IMR-90 (cell line): ENCODE data around the gene BCAS4. TPM values are rescaled to one million over a fixed set of nuclear protein-coding genes. Genes with fewer than 3 reads are reported as not detected.

ENCODE experiments used
- ATAC-seq: fragments of 200-7000 bp; cut with Tn5 transposase; 2 replicates; pipeline ENCODE4 v1.9.1; 2020; ENCODE audit warnings: low read depth, mild to moderate bottlenecking, moderate library complexity
- BruUV-seq: library from RNA; stranded (reverse); fragments of 400-500 nt; replicated peaks from 2 replicates; lab custom pipeline; 2021; lab: Mats Ljungman, UMichigan
- CTCF ChIA-PET: fragments of 300-600 bp; formaldehyde crosslinking; extraction: SDS; loops from one replicate; lab custom pipeline; 2021; ENCODE audit warnings: antibody characterized with exemption; lab: Yijun Ruan, JAX
- POLR2A ChIA-PET: fragments of 300-600 bp; sonication (Branson Sonifier 250); formaldehyde crosslinking; loops from one replicate; lab custom pipeline; 2022; ENCODE audit warnings: antibody characterized with exemption; ENCODE audit not compliant: unreplicated experiment; lab: Charles Lee
- DNase-seq: peaks from one replicate; pipeline ENCODE4 v3.0.0; 2013
- H2AFZ ChIP-seq: replicated peaks from 2 replicates; pipeline ENCODE3; 2013; ENCODE audit warnings: low read length, mild to moderate bottlenecking; ENCODE audit not compliant: poor library complexity
- H2AK5ac ChIP-seq: 2 replicates; pipeline ENCODE4 v1.6.1; 2013; ENCODE audit warnings: low read depth, low read length, inconsistent platforms
- H2AK9ac ChIP-seq: replicated peaks from 2 replicates; pipeline ENCODE3; 2013; ENCODE audit warnings: mild to moderate bottlenecking, low read depth, low read length, moderate library complexity; ENCODE audit not compliant: poor library complexity
- H2BK120ac ChIP-seq: 2 replicates; pipeline ENCODE4 v1.6.1; 2013; ENCODE audit warnings: low read depth, low read length, inconsistent platforms
- H2BK15ac ChIP-seq: 3 replicates; pipeline ENCODE4 v1.6.1; 2013; ENCODE audit warnings: low read depth, low read length, inconsistent platforms
- H2BK20ac ChIP-seq: 2 replicates; pipeline ENCODE4 v1.6.1; 2013; ENCODE audit warnings: low read depth, mild to moderate bottlenecking, inconsistent platforms, low read length, moderate library complexity
- H2BK5ac ChIP-seq: 2 replicates; pipeline ENCODE4 v1.6.1; 2013; ENCODE audit warnings: mild to moderate bottlenecking, low read depth, low read length, inconsistent platforms; ENCODE audit not compliant: poor library complexity, severe bottlenecking
- H3K14ac ChIP-seq: replicated peaks from 2 replicates; pipeline ENCODE4 v1.6.1; 2013; ENCODE audit warnings: low read depth, low read length, inconsistent platforms
- H3K18ac ChIP-seq: 2 replicates; pipeline ENCODE4 v1.6.1; 2013; ENCODE audit warnings: low read depth, low read length, control low read depth
- H3K23ac ChIP-seq: 2 replicates; pipeline ENCODE4 v1.6.1; 2013; ENCODE audit warnings: low read depth, low read length, inconsistent platforms
- H3K27ac ChIP-seq: 2 replicates; pipeline ENCODE4 v1.5.1; 2013; ENCODE audit warnings: mild to moderate bottlenecking, control low read depth, low read length; ENCODE audit not compliant: insufficient read depth
- H3K27me3 ChIP-seq: 2 replicates; pipeline ENCODE4 v1.6.1; 2013; ENCODE audit warnings: low read length; ENCODE audit not compliant: control insufficient read depth, insufficient read depth
- H3K36me3 ChIP-seq: 2 replicates; pipeline ENCODE4 v1.6.1; 2013; ENCODE audit warnings: low read length, mixed read lengths; ENCODE audit not compliant: control insufficient read depth, insufficient read depth
- H3K4ac ChIP-seq: 2 replicates; pipeline ENCODE4 v1.6.1; 2013; ENCODE audit warnings: low read depth, low read length, inconsistent platforms
- H3K4me1 ChIP-seq: 2 replicates; pipeline ENCODE4 v1.6.1; 2013; ENCODE audit warnings: low read length, mixed read lengths; ENCODE audit not compliant: control insufficient read depth, insufficient read depth
- H3K4me2 ChIP-seq: 2 replicates; pipeline ENCODE4 v1.6.1; 2013; ENCODE audit warnings: low read depth, mild to moderate bottlenecking, control low read depth, low read length, moderate library complexity
- H3K4me3 ChIP-seq: 2 replicates; pipeline ENCODE4 v1.5.1; 2013; ENCODE audit warnings: low read depth, mild to moderate bottlenecking, control low read depth, low read length, moderate library complexity; ENCODE audit not compliant: insufficient read depth
- H3K56ac ChIP-seq: 2 replicates; pipeline ENCODE4 v1.6.1; 2013; ENCODE audit warnings: low read length, inconsistent platforms; ENCODE audit not compliant: insufficient read depth; ENCODE audit errors: extremely low read depth
- H3K79me1 ChIP-seq, 2 experiments: 2 replicates each; pipeline ENCODE4 v1.6.1; 2013; ENCODE audit warnings: low read length in 2 of 2, inconsistent platforms in 1 of 2, low read depth in 1 of 2
- H3K9ac ChIP-seq: 2 replicates; pipeline ENCODE4 v1.6.1; 2013; ENCODE audit warnings: low read depth, low read length, control low read depth
- H3K9me1 ChIP-seq: 2 replicates; pipeline ENCODE4 v1.6.1; 2013; ENCODE audit warnings: low read length, inconsistent platforms; ENCODE audit not compliant: insufficient read depth
- H3K9me3 ChIP-seq: 2 replicates; pipeline ENCODE4 v1.6.1; 2013; ENCODE audit warnings: low read length; ENCODE audit not compliant: control insufficient read depth, insufficient read depth
- H4K20me1 ChIP-seq: 2 replicates; pipeline ENCODE4 v1.6.1; 2013; ENCODE audit warnings: low read length, inconsistent platforms; ENCODE audit not compliant: insufficient read depth
- H4K5ac ChIP-seq: 2 replicates; pipeline ENCODE4 v1.6.1; 2013; ENCODE audit warnings: mild to moderate bottlenecking, low read depth, low read length, control low read depth
- H4K8ac ChIP-seq, 2 experiments: 2 replicates each; pipeline ENCODE4 v1.6.1; 2013; ENCODE audit warnings: low read depth in 2 of 2, low read length in 2 of 2, control low read depth in 1 of 2, inconsistent platforms in 1 of 2
- H4K91ac ChIP-seq: 2 replicates; pipeline ENCODE4 v1.6.1; 2013; ENCODE audit warnings: low read depth, low read length, inconsistent platforms; ENCODE audit not compliant: insufficient read depth
- BHLHE40 ChIP-seq: fragments of 150-350 bp; IDR thresholded peaks from 2 replicates; pipeline ENCODE4 v1.6.1; 2016; ENCODE audit warnings: mild to moderate bottlenecking, low read depth, low read length
- CHD1 ChIP-seq: IDR thresholded peaks from 2 replicates; pipeline ENCODE4 v1.6.1; 2012; ENCODE audit warnings: low read depth, low read length, improper control_type of control experiment
- CTCF ChIP-seq: conservative IDR thresholded peaks from 2 replicates; pipeline ENCODE4 v1.5.1; 2012; ENCODE audit warnings: mild to moderate bottlenecking, low read depth, low read length, improper control_type of control experiment
- ELK1 ChIP-seq: fragments of 150-350 bp; IDR thresholded peaks from 2 replicates; pipeline ENCODE4 v1.6.1; 2016; ENCODE audit warnings: low read depth, mild to moderate bottlenecking, low read length, moderate library complexity, borderline replicate concordance
- MAFK ChIP-seq: IDR thresholded peaks from 2 replicates; pipeline ENCODE4 v1.6.1; 2012; ENCODE audit warnings: low read depth, low read length, improper control_type of control experiment
- MXI1 ChIP-seq: IDR thresholded peaks from 2 replicates; pipeline ENCODE4 v1.6.1; 2012; ENCODE audit warnings: low read depth, mild to moderate bottlenecking, low read length, moderate library complexity, borderline replicate concordance
- NFE2L2 ChIP-seq: fragments of 150-350 bp; IDR thresholded peaks from 2 replicates; pipeline ENCODE4 v1.6.1; 2016; ENCODE audit warnings: low read depth, mild to moderate bottlenecking, low read length
- POLR2A ChIP-seq: IDR thresholded peaks from 2 replicates; pipeline ENCODE4 v1.6.1; 2012; ENCODE audit warnings: mild to moderate bottlenecking, low read depth, low read length
- RAD21 ChIP-seq: IDR thresholded peaks from 2 replicates; pipeline ENCODE4 v1.6.1; 2012; ENCODE audit warnings: low read length, improper control_type of control experiment
- RCOR1 ChIP-seq: IDR thresholded peaks from 2 replicates; pipeline ENCODE4 v1.6.1; 2012; ENCODE audit warnings: mild to moderate bottlenecking, low read length, improper control_type of control experiment; ENCODE audit not compliant: insufficient replicate concordance
- SMC3 ChIP-seq: fragments of 150-350 bp; IDR thresholded peaks from 2 replicates; pipeline ENCODE4 v1.6.1; 2016; ENCODE audit warnings: low read depth, mild to moderate bottlenecking, antibody characterized with exemption, low read length, moderate library complexity
- USF2 ChIP-seq: fragments of 150-350 bp; IDR thresholded peaks from 2 replicates; pipeline ENCODE4 v1.6.1; 2017; ENCODE audit warnings: mild to moderate bottlenecking, antibody characterized with exemption, low read length, low read depth
- WGBS, 2 experiments: methylation state at CpG; one replicate each; pipeline versions ENCODE4 v1.1.5 to v1.1.7; 2013; ENCODE audit warnings: missing lambda C conversion rate in 2 of 2; ENCODE audit not compliant: insufficient read length in 1 of 2; ENCODE audit errors: extremely low coverage in 2 of 2; 5-methylcytosine and 5-hydroxymethylcytosine counted together
- dilution Hi-C: fragments of 300-500 bp; cut with HindIII; formaldehyde crosslinking; loops from one replicate; pipeline ENCODE4 v1.14.3; 2018; ENCODE audit warnings: low sequenced_read_pairs; ENCODE audit not compliant: unreplicated experiment
- in situ Hi-C: fragments of 300-500 bp; cut with MboI; formaldehyde crosslinking; loops from 3 replicates; pipeline ENCODE4 v1.14.3; 2019; ENCODE audit warnings: low sequenced_read_pairs, inconsistent platforms, mixed read lengths
- intact Hi-C: fragments of 100-400 bp; cut with micrococcal nuclease; formaldehyde crosslinking; loops from 2 replicates; pipeline ENCODE4 v1.10.0; 2022
- polyA plus RNA-seq, 3 experiments: library from polyadenylated mRNA; depleted of rRNA; stranded (reverse); fragments of >200 nt; gene quantifications; 2 replicates each; pipeline ENCODE4 v1.2.3, GENCODE V29; 2012; ENCODE audit warnings: low replicate concordance in 1 of 3
- total RNA-seq: library from RNA; depleted of rRNA; stranded (reverse); fragments of >200 nt; gene quantifications from 2 replicates; pipeline ENCODE4 v1.2.3, GENCODE V29; 2012

Gene BCAS4
- total and polyA plus RNA-seq, 2 of the 4 experiments (the other 2 are of a cell fraction): 42.7 to 47.5 TPM

- Histone ChIP-seq H4K20me1 (no peaks in the 10 kb centered on the region), H3K27ac (no peak overlapping the region), H2AFZ (peak overlapping the region; percentile 23), H3K9me3 (no peaks in the 10 kb centered on the region), H4K5ac (no peak overlapping the region), H2BK15ac (no peak overlapping the region), H3K14ac (no peak overlapping the region), H3K4ac (no peak overlapping the region), H4K91ac (no peak overlapping the region), H2AK9ac (no peak overlapping the region), H3K9me1 (no peaks in the 10 kb centered on the region; the same call in 1 of the 2 replicates), H2AK5ac (no peak overlapping the region), H2BK5ac (no peak overlapping the region), H3K18ac (no peak overlapping the region), H3K79me1 (no peaks in the 10 kb centered on the region), H3K4me3 (no peak overlapping the region), H3K4me2 (no peak overlapping the region), H3K36me3 (no peaks in the 10 kb centered on the region), H3K4me1 (peaks cover 6% of the 10 kb centered on the region), H2BK20ac (no peak overlapping the region), H3K56ac (no peak overlapping the region; the same call in 1 of the 2 replicates), H3K23ac (no peak overlapping the region), H4K8ac (no peak overlapping the region), H3K27me3 (peaks cover 4% of the 10 kb centered on the region; the same call in 1 of the 2 replicates), H2BK120ac (no peak overlapping the region), H3K9ac (no peak overlapping the region)
- dilution Hi-C loops (no loop called here), intact Hi-C loops (no loop called here), in situ Hi-C loops (loop anchor here (10.0 kb wide), 1 partner anchor 599 kb away; no protein-coding TSS in a partner anchor)
- CTCF ChIA-PET: interaction anchor here (0.6 kb wide), 1 partner anchor 9 kb away, joined by 3 read pairs; no protein-coding TSS in a partner anchor
- no TSS peak for BruUV-seq
- TF ChIP-seq SMC3: no peak
- no peak for TF ChIP-seq ELK1
- no peak for TF ChIP-seq NFE2L2
- no peak for TF ChIP-seq RAD21
- no peak for TF ChIP-seq POLR2A
- TF ChIP-seq CHD1: no peak
- TF ChIP-seq MAFK: no peak
- TF ChIP-seq CTCF: no peak
- no peak for TF ChIP-seq USF2
- no peak for TF ChIP-seq RCOR1
- TF ChIP-seq MXI1: no peak
- TF ChIP-seq BHLHE40: no peak
- POLR2A ChIA-PET: no interaction called here
- no peak for DNase-seq
- no peak for ATAC-seq
- 100% methylated on average over 3 of the region's 6 CpGs; no CpG with 5 or more reads in 1 of the 2 experiments for WGBS, 2 experiments
These were observed 11.0 kb upstream of the BCAS4 start for GRCh38 chr20:50783903-50784302.
